ENCODE results near the gene GJD2.

GRCh38 chr15:34765741-34766140 lies 10.9 kb upstream of the GJD2 start:
- TF ChIP-seq EP300 (IDR thresholded peaks at IDR 0.05; ENCODE audit: low read depth): no peak
- TF ChIP-seq CTCF (IDR thresholded peaks at IDR 0.05): no peak
- TF ChIP-seq POLR2A (IDR thresholded peaks at IDR 0.05): no peak
